Left hindlimb (tissue), 1 donor: Measurements from ENCODE around the gene PRKAB1.
"Not testable (repeated sequence)": the region's sequence is repeated elsewhere in the genome, so short reads cannot be mapped to it uniquely, and the experiment has no call there.

Source experiments
- DNase-seq: peaks from one replicate; pipeline ENCODE4 v3.0.0-alpha.2; 2018

PRKAB1 gene

DNA sequence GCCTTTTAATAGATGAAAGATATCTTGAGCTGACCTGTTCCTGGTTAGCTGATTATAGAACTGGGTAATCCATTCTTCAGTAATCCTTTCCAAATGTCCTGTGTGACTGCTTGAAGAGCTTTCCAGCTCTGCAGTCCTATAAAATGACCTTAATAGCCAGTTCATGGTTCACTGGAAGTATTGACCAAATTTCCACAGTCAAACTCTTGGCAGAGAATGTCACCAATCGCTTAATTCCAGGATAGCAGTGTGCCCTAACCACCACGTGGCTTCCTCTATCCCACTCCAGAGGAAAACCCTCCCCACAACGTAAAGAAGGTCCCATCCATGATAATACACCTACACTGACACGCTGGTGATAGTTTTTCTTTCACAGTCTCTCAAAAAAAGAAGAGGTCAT, 17.4 kb downstream of the PRKAB1 start:
- DNase-seq, result no peak

DNA sequence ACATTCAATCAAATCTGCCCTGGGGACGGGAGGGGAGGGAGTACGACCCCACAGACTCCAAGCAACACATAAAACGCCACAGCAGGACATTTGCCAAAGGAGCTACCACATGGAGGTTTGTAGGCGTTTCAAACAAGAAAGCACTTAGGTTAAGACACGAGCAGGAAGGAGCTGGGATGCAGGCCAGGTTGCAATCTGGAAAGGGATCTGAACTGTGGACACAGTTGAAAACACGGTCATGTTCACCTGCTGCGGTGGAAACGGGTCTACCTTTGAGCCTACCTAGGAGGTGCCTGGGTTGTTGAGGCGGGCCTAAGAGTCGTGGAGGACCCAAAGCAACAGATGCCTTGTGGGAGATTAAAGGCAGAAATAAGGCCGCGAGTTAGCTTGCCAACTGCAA, 18.4 kb downstream of the PRKAB1 start:
- no peak for DNase-seq

GRCh38 chr12:119686776-119687175, 18.8 kb downstream of the PRKAB1 start:
- DNase-seq, result no peak

- no peak for DNase-seq
These were observed 19.5 kb downstream of the PRKAB1 start for GRCh38 chr12:119687406-119687805.

GRCh38 chr12:119687879-119688278, 19.9 kb downstream of the PRKAB1 start:
- DNase-seq, result no peak

DNA sequence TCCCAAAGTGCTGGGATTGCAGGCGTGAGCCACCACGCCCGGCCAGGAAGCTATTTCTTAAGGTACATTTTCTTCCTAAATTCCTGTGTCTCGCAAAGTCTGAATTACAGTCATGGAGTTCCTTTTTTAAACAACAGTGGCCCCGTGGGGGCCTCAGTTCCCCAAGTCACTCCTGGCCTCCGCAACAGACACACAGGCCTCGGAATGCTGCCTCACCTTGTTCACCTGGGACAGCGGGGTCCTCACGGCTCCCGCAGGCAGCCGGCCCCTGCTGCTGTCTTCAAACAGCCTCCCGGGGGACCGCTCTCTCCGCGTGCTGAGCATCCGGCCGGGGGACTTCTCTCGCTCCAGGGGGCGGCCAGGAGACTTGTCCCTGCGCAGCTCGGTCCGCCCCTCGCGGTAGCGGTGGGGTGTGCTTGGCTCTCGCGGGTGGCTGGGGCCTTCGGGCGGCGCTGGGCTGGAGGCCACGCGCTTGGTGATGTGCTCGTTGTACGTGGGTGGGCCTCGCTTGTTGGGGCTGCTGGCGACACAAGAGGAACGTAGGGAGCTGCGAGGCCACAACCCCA, 22.1 kb downstream of the PRKAB1 start:
- DNase-seq, result no peak

GRCh38 chr12:119691202-119691810, 23.4 kb downstream of the PRKAB1 start:
- DNase-seq, result no peak

DNA sequence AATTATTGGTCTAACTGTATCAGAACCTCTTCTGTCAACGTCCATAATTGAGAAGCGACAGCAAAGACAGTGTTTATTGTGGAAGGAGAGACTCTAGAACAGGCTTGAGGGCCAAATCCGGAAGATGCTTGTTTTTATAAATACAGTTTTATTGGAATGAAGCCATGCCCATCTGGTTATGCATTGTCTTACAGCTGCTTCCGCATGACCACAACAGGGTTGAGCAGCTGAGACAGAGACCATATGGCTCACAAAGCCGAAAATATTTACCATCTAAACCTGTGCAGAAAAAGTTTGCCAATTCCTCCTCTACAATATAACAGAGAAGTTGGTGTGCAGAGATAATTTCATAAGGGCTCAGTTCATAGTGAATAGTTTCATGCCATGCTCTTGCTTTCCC, 24.5 kb downstream of the PRKAB1 start:
- DNase-seq, result no peak

GRCh38 chr12:119692997-119693396, 25.1 kb downstream of the PRKAB1 start:
- no peak for DNase-seq

GRCh38 chr12:119693511-119693910, 25.6 kb downstream of the PRKAB1 start:
- DNase-seq, result no peak

DNA sequence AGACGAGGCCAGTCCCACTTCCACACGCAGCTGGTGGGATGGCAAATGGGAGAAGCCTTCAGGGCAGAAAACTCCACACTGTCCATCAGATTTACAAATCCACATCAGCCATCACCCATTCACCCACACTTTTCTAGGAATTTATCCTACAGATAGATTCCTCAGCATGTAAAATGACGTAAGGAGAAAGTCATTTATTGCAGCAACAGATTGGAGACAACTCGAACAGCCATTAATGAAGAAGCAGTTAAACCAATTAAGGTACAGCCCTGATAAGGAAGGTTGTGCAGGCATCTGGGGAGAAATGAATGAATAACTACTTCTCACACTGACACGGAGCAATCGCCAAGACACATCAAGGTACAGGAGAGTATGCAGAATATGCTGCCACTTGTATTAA, 26.2 kb downstream of the PRKAB1 start:
- DNase-seq, result no peak

GRCh38 chr12:119695034-119695433, 27.1 kb downstream of the PRKAB1 start:
- DNase-seq, result no peak

GRCh38 chr12:119696943-119697342, 29.0 kb downstream of the PRKAB1 start:
- no peak for DNase-seq

- DNase-seq, result no peak
These were observed 31.3 kb downstream of the PRKAB1 start for GRCh38 chr12:119699199-119699760.

GRCh38 chr12:119700078-119700477, 32.1 kb downstream of the PRKAB1 start:
- DNase-seq, result no peak

DNA sequence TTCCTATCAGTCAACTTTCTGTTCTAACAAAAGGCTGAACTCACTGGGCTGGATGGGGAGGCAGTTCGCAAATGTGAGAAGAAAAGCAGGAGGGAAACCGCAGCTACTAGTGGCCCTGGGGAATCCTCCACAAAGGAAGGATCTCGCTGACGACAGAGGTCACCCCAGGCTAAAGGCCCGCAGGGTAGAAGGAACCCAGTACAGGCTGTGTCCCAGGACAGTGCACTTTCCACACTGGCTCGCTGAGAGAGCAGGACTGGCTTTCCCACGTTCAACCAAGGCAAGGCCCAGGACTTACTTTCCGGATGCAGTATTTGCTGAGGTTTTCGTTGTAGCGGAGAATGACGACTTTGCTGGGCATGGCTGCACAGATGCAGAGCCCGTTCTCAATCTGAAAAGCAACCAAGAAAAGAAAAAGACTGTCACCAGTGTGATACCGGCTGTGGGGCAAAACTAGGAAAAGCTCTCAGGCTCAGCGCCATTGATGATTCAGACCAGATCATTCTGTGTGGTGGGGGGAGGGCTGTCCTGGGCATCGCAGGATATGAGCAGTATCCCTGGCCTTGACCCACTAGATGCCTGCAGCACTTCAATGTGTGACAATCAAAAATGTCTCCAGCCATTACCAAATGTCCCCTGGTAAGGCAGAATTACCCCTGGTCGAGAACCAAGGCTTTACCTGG, 36.3 kb downstream of the PRKAB1 start:
- no peak for DNase-seq

GRCh38 chr12:119705182-119705581, 37.2 kb downstream of the PRKAB1 start:
- DNase-seq, result no peak

DNA sequence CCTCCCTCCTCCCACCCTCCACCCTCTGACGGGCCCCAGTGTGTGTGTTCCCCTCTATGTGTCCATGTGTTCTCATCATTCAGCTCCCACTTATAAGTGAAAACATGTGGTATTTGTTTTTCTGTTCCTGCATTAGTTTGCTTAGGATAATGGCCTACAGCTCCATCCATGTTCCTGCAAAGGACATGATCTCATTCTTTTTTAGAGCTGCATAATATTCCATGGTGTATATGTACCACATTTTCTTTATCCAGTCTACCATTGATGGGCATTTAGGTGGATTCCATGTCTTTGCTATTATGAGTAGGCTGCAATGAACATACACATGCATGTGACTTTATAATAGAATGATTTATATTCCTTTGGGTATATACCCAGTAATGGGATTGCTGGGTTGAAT, 38.5 kb downstream of the PRKAB1 start:
- DNase-seq, result not testable (repeated sequence)

DNA sequence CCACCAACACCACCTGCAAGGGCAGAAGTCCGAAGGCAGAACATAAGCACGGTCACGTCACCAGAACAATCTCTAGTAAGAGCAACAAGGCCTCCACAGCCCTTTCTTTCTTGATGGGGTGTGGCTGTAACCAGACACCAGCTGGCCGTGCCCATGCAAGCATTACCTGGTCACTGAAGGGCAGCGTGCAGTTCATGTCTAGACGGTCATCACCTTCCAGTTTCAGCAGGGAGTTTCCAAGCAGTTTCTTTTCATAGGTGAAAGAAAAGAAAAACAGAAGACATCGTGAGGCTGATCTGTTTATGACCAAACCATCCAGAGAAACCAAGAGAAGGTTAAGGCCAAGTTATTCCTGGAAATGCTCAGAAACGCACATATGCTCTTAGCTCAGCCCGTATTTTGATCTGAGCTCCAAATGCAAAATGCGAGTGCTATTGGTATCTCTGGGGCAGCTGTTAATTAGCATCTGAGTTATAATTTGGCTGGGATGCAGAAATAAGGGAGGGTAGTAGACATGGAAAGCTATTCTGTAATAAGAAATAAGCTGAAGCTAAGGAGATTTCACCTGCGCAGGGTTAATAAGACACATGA, 42.5 kb downstream of the PRKAB1 start:
- DNase-seq, result no peak

GRCh38 chr12:119710965-119711551, 43.1 kb downstream of the PRKAB1 start:
- DNase-seq, result no peak

GRCh38 chr12:119711693-119712092, 43.8 kb downstream of the PRKAB1 start:
- no peak for DNase-seq

DNA sequence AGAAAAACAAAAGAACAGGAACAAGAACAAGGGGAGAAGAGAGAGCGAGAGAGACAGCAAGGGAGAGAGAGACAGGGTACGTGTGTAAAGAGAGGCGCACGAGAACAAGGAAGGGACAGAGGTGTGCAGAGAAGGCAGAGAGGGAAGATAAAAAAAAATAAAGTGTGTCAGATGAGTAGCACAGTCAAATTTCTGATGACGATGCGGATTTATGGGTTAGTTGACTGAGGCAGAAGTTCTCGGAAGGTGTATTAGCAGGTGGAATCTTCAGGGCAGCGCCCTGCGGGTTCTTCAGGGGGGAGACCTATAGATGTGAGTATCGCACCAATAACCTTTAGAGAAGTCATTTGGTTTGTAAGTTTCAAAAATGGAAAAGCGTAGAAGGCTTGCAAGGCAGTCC, 44.8 kb downstream of the PRKAB1 start:
- no peak for DNase-seq

- no peak for DNase-seq
These were observed 45.7 kb downstream of the PRKAB1 start for GRCh38 chr12:119713551-119714031.
